HG03442 (cell line): ENCODE data around the gene ROCK2.
A peak's percentile ranks its signal among the peaks of the same experiment; 100 is the strongest.
"Not testable (repeated sequence)": the region's sequence is repeated elsewhere in the genome, so short reads cannot be mapped to it uniquely, and the experiment has no call there.

Source experiments
- ATAC-seq: cut with Tn5 transposase; IDR thresholded peaks from one replicate; pipeline ENCODE4 v1.9.1; 2021; ENCODE audit warnings: mild to moderate bottlenecking, moderate library complexity; ENCODE audit not compliant: unreplicated experiment

The ROCK2 gene

GRCh38 chr2:11241412-11242203 is 102.8 kb downstream of the ROCK2 start:
- no peak for ATAC-seq

DNA sequence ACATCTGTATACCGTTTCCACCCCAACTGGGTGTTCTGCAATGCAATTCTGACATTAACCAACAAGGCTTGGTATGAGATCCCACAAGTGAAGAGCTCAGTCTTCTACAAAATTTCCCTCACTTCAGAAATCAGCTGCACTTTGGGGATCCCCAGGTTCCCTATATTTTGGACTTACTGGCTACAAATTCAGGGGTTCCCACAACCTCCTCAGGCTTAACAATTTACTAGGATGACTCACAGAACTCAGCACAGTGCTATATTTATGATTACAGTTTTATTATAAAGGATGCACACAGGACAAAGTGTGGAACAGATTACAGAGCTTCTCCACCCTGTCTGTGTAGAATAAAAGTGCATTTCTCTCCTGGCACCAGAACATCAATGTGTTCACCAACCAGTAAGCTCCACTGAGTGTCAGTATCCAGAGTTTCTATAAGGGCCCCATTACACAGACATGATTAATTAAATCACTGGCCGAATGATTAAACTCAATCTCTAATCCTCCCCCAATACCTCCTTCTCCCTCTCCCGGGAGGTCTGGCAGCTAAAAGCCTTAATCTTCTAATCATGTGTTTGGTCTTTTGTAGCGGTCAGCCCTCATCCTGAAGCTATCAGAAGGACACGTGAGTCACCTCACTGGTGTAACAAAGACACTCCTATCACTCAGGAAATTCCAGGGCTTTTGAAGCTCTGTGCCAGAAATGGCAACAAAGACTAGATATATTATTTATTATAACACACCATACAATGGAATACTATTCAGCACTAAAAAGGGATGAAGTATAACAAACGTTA is 104.6 kb downstream of the ROCK2 start:
- ATAC-seq: no peak

GRCh38 chr2:11239147-11239546 is 105.3 kb downstream of the ROCK2 start:
- no peak for ATAC-seq

DNA sequence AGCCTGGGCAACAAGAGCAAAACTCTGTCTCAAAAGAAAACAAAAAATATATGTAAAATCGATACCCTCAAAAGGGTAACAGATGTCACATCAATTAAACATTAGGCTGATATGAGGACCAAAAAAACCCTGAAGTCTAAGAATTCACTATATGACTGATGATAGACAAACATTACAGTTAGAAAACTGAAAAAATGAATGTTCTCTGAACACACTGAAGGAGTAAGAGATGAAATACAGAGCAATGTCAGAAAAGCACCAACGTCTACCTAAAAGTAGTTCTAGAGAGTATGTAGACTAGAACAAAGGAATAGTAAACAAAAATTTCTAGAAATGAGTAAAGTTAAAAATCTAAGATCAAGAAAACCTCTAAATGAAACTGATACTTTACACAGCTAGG is 107.3 kb downstream of the ROCK2 start:
- ATAC-seq: no peak

- no peak for ATAC-seq
Observed at GRCh38 chr2:11236335-11236734, 108.1 kb downstream of the ROCK2 start.

GRCh38 chr2:11235583-11235982 is 108.9 kb downstream of the ROCK2 start:
- ATAC-seq: no peak

DNA sequence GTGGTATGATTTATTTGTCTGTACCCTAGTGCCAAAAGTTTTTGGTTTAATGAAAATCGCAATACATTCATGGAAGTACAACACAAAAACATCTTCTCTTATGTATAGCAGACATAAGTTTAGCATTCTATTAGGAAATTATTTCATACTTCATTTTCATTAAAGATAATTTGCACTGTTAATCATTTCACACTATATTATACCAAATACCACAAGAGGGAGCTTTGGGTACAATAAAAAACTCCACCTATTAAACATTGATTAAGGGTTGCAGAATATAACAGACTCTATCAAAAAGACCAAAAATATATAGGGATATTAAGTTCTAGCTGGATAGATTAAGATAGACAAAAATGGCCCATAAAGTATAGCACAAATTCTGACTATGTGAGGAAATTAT is 110.1 kb downstream of the ROCK2 start:
- ATAC-seq: no peak

- ATAC-seq: not testable (repeated sequence)
Observed at GRCh38 chr2:11231193-11231592, 113.2 kb downstream of the ROCK2 start.

DNA sequence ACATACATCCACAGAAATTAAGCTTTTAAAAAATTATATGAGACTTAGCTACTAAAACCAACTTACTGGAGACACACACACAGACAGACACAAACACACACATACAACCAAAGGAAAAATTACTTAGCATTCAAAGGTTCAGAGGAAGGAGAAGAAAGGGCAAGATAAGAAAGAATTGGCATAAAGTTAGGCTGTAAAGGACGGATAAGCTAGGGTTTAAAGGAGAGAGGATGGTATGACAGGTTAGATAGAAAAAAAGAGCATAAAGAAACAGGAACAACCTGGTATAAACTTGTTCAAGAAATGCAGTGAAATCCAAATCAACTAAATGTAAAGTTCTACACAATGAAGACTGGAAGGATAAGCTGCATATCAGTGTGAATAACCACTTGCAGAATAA is 115.7 kb downstream of the ROCK2 start:
- no peak for ATAC-seq

- ATAC-seq: no peak
Observed at GRCh38 chr2:11227595-11227994, 116.8 kb downstream of the ROCK2 start.

DNA sequence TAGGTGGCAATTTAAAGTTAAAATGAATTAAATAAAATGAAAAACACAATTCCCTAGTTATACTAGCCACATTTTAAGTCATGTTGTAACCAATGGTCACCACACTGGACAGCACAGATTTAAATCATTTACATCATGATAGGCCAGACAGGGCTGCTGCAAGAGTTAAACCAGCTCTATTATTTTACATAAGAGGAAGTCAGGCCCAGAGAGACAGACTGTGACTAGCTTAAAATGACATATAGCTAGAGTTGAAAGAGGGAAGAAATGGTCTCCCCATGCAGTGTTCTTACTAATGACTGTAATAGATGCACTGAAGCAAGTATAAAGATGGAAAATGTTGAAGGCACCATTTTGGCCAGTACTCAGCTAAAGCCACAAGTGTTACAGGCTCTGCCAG is 119.5 kb downstream of the ROCK2 start:
- ATAC-seq: no peak

- ATAC-seq: no peak
Observed at GRCh38 chr2:11222845-11223244, 121.6 kb downstream of the ROCK2 start.

DNA sequence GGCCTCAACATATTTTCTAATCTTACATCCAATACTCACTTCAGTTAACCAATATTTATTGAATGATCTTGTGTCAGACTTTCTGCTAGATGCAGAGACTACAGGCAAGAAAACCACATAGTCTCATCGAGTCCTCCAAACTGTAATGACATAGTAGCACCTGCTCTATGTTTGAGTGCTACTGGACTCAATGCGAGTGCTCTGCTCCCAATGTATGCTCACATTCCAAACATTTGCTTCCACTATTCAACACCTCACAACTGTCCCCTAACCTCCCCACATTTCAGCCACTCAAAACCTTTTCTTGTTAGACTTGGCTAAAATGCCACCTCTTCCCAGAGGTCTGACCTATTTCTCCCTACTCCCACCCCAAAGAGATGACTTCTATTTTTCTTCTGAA is 124.0 kb downstream of the ROCK2 start:
- ATAC-seq: no peak

DNA sequence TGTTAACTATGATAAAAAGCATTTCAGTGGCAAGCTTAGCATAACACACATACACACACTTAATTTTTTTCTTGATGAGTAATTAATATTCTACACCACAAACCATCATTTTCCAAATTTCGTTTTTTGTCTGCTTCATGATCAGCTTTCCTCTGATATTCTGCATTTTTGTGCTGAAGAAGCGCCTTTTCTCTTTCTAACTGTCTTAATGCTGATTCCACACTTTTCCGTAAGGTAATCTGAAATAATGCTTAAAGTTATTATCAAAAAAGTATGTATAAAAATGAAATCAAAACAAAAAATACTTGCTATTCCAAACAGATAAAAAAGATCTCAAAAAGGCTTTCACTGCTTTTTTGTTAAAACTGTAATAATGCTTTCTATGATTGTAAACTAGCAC is 129.0 kb downstream of the ROCK2 start:
- no peak for ATAC-seq

GRCh38 chr2:11214770-11215169 is 129.7 kb downstream of the ROCK2 start:
- ATAC-seq: no peak

DNA sequence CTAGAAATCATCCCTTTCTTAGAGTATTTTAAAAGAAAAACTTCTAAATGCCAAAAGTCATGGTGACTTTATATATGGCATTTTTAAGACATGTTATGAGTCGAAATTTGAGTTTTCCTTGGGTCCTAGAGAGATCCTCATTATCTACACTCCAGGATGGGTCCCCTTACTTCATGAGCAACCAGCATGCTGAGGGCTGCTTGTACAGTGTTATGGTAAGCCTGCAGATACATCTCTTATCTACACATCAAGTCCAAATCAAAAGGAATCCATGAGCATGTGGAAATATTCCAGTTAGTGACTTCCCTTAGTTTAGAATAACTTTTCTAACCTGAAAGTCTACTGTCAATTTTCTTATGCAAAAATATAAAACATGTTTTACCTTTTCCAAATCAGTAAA is 130.5 kb downstream of the ROCK2 start:
- no peak for ATAC-seq

- no peak for ATAC-seq
Observed at GRCh38 chr2:11213090-11213638, 131.3 kb downstream of the ROCK2 start.

DNA sequence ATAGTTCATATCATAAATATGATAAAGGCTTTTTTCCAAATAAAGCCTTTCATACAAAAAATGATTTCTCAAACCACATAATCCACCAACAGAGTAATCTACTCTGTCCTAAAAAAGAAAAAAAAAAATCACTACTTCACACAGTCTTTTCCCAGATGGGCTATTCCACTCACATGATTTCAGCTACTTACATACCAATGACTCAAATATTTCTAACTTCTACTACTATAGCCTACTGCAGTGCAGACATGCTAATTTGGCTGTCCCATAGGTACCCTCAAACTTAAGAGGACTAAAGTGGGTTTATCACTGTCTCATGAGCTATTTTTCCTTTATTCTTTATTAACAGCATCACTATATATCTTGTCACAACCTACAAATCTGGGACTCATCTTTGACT is 131.8 kb downstream of the ROCK2 start:
- no peak for ATAC-seq

- ATAC-seq: no peak
Observed at GRCh38 chr2:11208083-11208482, 136.4 kb downstream of the ROCK2 start.

- ATAC-seq: peak; percentile 85
Observed at GRCh38 chr2:11203480-11203879, 141.0 kb downstream of the ROCK2 start.

DNA sequence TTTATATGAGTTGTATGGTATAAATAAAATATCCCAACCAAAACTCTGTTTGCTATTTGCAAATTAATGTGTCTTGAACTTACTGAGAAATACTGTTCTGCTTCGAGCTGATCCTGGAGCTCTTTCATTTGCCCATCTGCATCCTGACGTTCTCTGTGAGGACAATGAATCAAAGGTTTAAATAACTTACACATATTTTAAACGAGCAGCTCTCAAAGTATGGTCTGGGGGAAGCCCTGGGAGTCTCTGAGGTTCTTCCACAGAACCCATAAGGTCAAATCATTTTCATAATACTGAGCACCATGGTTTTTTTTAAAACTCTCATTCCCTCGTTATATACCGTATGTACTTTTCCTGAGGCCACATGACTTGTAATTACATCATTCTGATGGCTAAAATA is 142.5 kb downstream of the ROCK2 start:
- no peak for ATAC-seq

DNA sequence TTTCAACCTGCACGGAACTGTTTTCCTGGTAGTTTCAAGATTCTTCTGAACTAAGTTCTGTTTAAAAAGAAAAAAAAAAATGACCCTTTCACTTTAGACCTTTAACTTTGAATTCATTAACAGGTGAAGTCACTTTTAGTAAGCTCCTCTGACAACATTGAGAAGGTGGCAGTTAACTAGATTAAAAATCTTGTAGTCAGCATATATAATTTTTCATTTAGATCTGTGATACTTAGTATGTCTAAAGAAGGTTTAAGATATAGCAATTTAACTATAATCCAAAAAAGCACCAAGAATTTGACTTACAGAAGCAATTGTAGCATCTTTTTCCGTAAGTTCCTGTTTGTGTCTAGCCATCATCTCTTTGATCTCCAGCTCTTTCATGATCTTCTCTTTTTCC is 143.8 kb downstream of the ROCK2 start:
- ATAC-seq: no peak
